Neural progenitor cell (in vitro differentiated cells): ENCODE measurements around the gene LIPC. TPM values are rescaled to one million over a fixed set of nuclear protein-coding genes. Genes with fewer than 3 reads are reported as not detected.

Source experiments
- DNase-seq: peaks from one replicate; pipeline ENCODE4 v3.0.0-alpha.2; 2016; ENCODE audit warnings: low spot score
- H2AFZ ChIP-seq: fragments of 200-600 bp; sonication (generic); replicated peaks from 2 replicates; pipeline ENCODE4 v1.6.1; 2016; ENCODE audit warnings: antibody characterized with exemption
- H3F3A ChIP-seq: fragments of 200-600 bp; sonication (generic); 2 replicates; pipeline ENCODE4 v1.6.1; 2016; ENCODE audit warnings: antibody characterized with exemption, low read depth
- H3K27ac ChIP-seq: fragments of 200-600 bp; sonication (generic); 2 replicates; pipeline ENCODE4 v1.5.1; 2016; ENCODE audit warnings: mild to moderate bottlenecking
- H3K27me3 ChIP-seq: fragments of 200-600 bp; sonication (generic); 2 replicates; pipeline ENCODE4 v1.6.1; 2016; ENCODE audit warnings: mild to moderate bottlenecking, moderate library complexity
- H3K36me3 ChIP-seq: fragments of 200-600 bp; sonication (generic); 2 replicates; pipeline ENCODE4 v1.5.1; 2016
- H3K4me1 ChIP-seq: fragments of 200-600 bp; sonication (generic); 2 replicates; pipeline ENCODE4 v1.6.1; 2016; ENCODE audit warnings: mixed run types
- H3K4me2 ChIP-seq: fragments of 200-600 bp; sonication (generic); 2 replicates; pipeline ENCODE4 v1.6.1; 2016
- H3K4me3 ChIP-seq: fragments of 200-600 bp; sonication (generic); 2 replicates; pipeline ENCODE4 v1.5.1; 2016
- H3K79me2 ChIP-seq: fragments of 200-600 bp; sonication (generic); 2 replicates; pipeline ENCODE4 v1.6.1; 2016; ENCODE audit warnings: low read depth
- H3K9ac ChIP-seq: fragments of 200-600 bp; sonication (generic); 2 replicates; pipeline ENCODE4 v1.6.1; 2016
- H3K9me3 ChIP-seq: fragments of 200-600 bp; sonication (generic); 2 replicates; pipeline ENCODE4 v1.5.1; 2016; ENCODE audit warnings: low read depth
- H4K20me1 ChIP-seq: fragments of 200-600 bp; sonication (generic); 2 replicates; pipeline ENCODE4 v1.6.1; 2016; ENCODE audit warnings: low read depth
- H3K27ac Mint-ChIP-seq: 3 replicates; pipeline ENCODE4 v1.8.0; 2021; ENCODE audit warnings: mixed read lengths
- H3K27me3 Mint-ChIP-seq: 2 replicates; pipeline ENCODE4 v1.8.0; 2022; ENCODE audit warnings: low read depth, mild to moderate bottlenecking, inconsistent platforms, moderate library complexity, mixed read lengths; ENCODE audit not compliant: insufficient read depth
- H3K36me3 Mint-ChIP-seq: 3 replicates; pipeline ENCODE4 v1.8.0; 2021; ENCODE audit warnings: mixed read lengths
- H3K4me1 Mint-ChIP-seq: 3 replicates; pipeline ENCODE4 v1.8.0; 2021; ENCODE audit warnings: mixed read lengths
- H3K4me3 Mint-ChIP-seq: 3 replicates; pipeline ENCODE4 v1.8.0; 2021; ENCODE audit warnings: mild to moderate bottlenecking, moderate library complexity, mixed read lengths
- H3K9me3 Mint-ChIP-seq: 3 replicates; pipeline ENCODE4 v1.8.0; 2020; ENCODE audit warnings: mixed read lengths
- CTCF ChIP-seq: fragments of 200-600 bp; sonication (generic); IDR thresholded peaks from 2 replicates; pipeline ENCODE4 v1.5.1; 2017; ENCODE audit warnings: antibody characterized with exemption, mild to moderate bottlenecking
- EZH2 ChIP-seq: fragments of 200-600 bp; sonication (generic); IDR thresholded peaks from 2 replicates; pipeline ENCODE4 v1.6.1; 2017; ENCODE audit warnings: antibody characterized with exemption, mild to moderate bottlenecking, moderate library complexity
- EZH2phosphoT487 ChIP-seq: fragments of 200-600 bp; sonication (generic); IDR thresholded peaks from 2 replicates; pipeline ENCODE4 v1.6.1; 2017; ENCODE audit warnings: antibody characterized with exemption
- total RNA-seq: library from RNA; depleted of rRNA; stranded (reverse); fragments of >200 nt; gene quantifications from 2 replicates; pipeline ENCODE4 v1.2.3, GENCODE V29; 2015; ENCODE audit warnings: low replicate concordance

LIPC gene
- total RNA-seq, 1 donor from 2014 or later: not detected

GRCh38 chr15:58509556-58509955, 77.8 kb downstream of the LIPC start:
- Histone ChIP-seq H2AFZ (no peak overlapping the region), H3K79me2 (no peaks in the 10 kb centered on the region), H3K27me3 (no peaks in the 10 kb centered on the region), H3K4me2 (no peak overlapping the region), H3K4me3 (no peak overlapping the region), H3K9ac (no peak overlapping the region), H3K27ac (no peak overlapping the region), H3F3A (no peaks in the 10 kb centered on the region), H3K36me3 (no peaks in the 10 kb centered on the region), H3K4me1 (no peaks in the 10 kb centered on the region), H3K9me3 (no peaks in the 10 kb centered on the region), H4K20me1 (no peaks in the 10 kb centered on the region)
- Mint-ChIP-seq H3K4me1 (peaks cover 14% of the 10 kb centered on the region), H3K27ac (no peak overlapping the region), H3K36me3 (no peaks in the 10 kb centered on the region), H3K4me3 (no peak overlapping the region), H3K27me3 (peaks cover 2% of the 10 kb centered on the region), H3K9me3 (no peaks in the 10 kb centered on the region)
- DNase-seq: no peak
- TF ChIP-seq CTCF (no peak), EZH2 (no peak), EZH2phosphoT487 (no peak)

- H3K27me3 ChIP-seq: no peaks in the 10 kb centered on the region
- no peak overlapping the region for H3K27ac ChIP-seq
- no peak overlapping the region for H3K4me2 ChIP-seq
- H4K20me1 ChIP-seq: no peaks in the 10 kb centered on the region
- Mint-ChIP-seq H3K4me1 (peaks cover 14% of the 10 kb centered on the region), H3K27me3 (peaks cover 2% of the 10 kb centered on the region), H3K36me3 (no peaks in the 10 kb centered on the region), H3K9me3 (peaks cover 5% of the 10 kb centered on the region), H3K4me3 (no peak overlapping the region), H3K27ac (no peak overlapping the region)
- H3K4me1 ChIP-seq: no peaks in the 10 kb centered on the region
- no peaks in the 10 kb centered on the region for H3K79me2 ChIP-seq
- H2AFZ ChIP-seq: no peak overlapping the region
- TF ChIP-seq EZH2 (no peak), EZH2phosphoT487 (no peak), CTCF (no peak)
- no peak overlapping the region for H3K9ac ChIP-seq
- H3K36me3 ChIP-seq: no peaks in the 10 kb centered on the region
- H3K4me3 ChIP-seq: no peak overlapping the region
- DNase-seq: no peak
- no peaks in the 10 kb centered on the region for H3K9me3 ChIP-seq
- no peaks in the 10 kb centered on the region for H3F3A ChIP-seq
These were observed 79.2 kb downstream of the LIPC start for GRCh38 chr15:58510715-58511598.

GRCh38 chr15:58511599-58511987, 79.8 kb downstream of the LIPC start:
- peaks cover 2% of the 10 kb centered on the region for H3K27me3 Mint-ChIP-seq
- no peak overlapping the region for H3K27ac Mint-ChIP-seq
- H3K4me1 Mint-ChIP-seq: peaks cover 14% of the 10 kb centered on the region
- DNase-seq: no peak
- H3K4me3 ChIP-seq: no peak overlapping the region
- peaks cover 5% of the 10 kb centered on the region for H3K9me3 Mint-ChIP-seq
- no peak overlapping the region for H3K4me2 ChIP-seq
- no peaks in the 10 kb centered on the region for H3K36me3 ChIP-seq
- no peaks in the 10 kb centered on the region for H3K79me2 ChIP-seq
- no peak overlapping the region for H3K9ac ChIP-seq
- TF ChIP-seq CTCF (no peak), EZH2 (no peak), EZH2phosphoT487 (no peak)
- H3K9me3 ChIP-seq: no peaks in the 10 kb centered on the region
- H3F3A ChIP-seq: no peaks in the 10 kb centered on the region
- H4K20me1 ChIP-seq: no peaks in the 10 kb centered on the region
- no peaks in the 10 kb centered on the region for H3K36me3 Mint-ChIP-seq
- no peak overlapping the region for H3K27ac ChIP-seq
- no peak overlapping the region for H3K4me3 Mint-ChIP-seq
- no peaks in the 10 kb centered on the region for H3K27me3 ChIP-seq
- no peak overlapping the region for H2AFZ ChIP-seq
- no peaks in the 10 kb centered on the region for H3K4me1 ChIP-seq
